ENCODE results near the gene DMPK. TPM values are rescaled to one million over a fixed set of nuclear protein-coding genes. Genes with fewer than 3 reads are reported as not detected.

The DMPK gene
- polyA plus RNA-seq, 1 donor from 2014 or later = 34.3 TPM

DNA sequence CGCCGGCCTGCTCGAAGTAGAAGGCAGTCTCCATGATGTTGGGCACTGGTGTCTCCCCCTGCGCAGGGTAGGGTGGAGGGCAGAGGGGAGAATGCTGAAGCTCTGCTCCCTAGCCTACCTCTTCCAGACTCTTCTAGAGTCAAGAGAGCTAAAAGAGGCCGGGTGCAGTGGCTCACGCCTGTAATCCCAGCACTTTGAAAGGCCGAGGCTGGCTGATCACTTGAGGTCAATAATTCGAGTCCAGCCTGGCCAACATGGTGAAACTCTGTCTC, 22.6 kb upstream of the DMPK start:
- no peaks in the 10 kb centered on the region for H3F3A ChIP-seq (ENCODE audit: insufficient read depth, low read length, poor library complexity, severe bottlenecking)
- no peak overlapping the region for H3K4me3 ChIP-seq (ENCODE audit: low read length)
- H3K27me3 ChIP-seq (ENCODE audit: insufficient read depth, low read depth, low read length) = no peaks in the 10 kb centered on the region
- no peak overlapping the region for H3K9ac ChIP-seq (ENCODE audit: low read length)
- H2AFZ ChIP-seq (ENCODE audit: low read depth, low read length) = no peak overlapping the region
- H3K36me3 ChIP-seq (ENCODE audit: insufficient read depth, low read length) = no peaks in the 10 kb centered on the region
- TF ChIP-seq, protein P1, sequence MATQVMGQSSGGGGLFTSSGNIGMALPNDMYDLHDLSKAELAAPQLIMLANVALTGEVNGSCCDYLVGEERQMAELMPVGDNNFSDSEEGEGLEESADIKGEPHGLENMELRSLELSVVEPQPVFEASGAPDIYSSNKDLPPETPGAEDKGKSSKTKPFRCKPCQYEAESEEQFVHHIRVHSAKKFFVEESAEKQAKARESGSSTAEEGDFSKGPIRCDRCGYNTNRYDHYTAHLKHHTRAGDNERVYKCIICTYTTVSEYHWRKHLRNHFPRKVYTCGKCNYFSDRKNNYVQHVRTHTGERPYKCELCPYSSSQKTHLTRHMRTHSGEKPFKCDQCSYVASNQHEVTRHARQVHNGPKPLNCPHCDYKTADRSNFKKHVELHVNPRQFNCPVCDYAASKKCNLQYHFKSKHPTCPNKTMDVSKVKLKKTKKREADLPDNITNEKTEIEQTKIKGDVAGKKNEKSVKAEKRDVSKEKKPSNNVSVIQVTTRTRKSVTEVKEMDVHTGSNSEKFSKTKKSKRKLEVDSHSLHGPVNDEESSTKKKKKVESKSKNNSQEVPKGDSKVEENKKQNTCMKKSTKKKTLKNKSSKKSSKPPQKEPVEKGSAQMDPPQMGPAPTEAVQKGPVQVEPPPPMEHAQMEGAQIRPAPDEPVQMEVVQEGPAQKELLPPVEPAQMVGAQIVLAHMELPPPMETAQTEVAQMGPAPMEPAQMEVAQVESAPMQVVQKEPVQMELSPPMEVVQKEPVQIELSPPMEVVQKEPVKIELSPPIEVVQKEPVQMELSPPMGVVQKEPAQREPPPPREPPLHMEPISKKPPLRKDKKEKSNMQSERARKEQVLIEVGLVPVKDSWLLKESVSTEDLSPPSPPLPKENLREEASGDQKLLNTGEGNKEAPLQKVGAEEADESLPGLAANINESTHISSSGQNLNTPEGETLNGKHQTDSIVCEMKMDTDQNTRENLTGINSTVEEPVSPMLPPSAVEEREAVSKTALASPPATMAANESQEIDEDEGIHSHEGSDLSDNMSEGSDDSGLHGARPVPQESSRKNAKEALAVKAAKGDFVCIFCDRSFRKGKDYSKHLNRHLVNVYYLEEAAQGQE (IDR thresholded peaks at IDR 0.05; ENCODE audit: borderline replicate concordance) = no peak
- TF ChIP-seq, protein P2, sequence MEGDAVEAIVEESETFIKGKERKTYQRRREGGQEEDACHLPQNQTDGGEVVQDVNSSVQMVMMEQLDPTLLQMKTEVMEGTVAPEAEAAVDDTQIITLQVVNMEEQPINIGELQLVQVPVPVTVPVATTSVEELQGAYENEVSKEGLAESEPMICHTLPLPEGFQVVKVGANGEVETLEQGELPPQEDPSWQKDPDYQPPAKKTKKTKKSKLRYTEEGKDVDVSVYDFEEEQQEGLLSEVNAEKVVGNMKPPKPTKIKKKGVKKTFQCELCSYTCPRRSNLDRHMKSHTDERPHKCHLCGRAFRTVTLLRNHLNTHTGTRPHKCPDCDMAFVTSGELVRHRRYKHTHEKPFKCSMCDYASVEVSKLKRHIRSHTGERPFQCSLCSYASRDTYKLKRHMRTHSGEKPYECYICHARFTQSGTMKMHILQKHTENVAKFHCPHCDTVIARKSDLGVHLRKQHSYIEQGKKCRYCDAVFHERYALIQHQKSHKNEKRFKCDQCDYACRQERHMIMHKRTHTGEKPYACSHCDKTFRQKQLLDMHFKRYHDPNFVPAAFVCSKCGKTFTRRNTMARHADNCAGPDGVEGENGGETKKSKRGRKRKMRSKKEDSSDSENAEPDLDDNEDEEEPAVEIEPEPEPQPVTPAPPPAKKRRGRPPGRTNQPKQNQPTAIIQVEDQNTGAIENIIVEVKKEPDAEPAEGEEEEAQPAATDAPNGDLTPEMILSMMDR (IDR thresholded peaks at IDR 0.05; ENCODE audit: poor library complexity, severe bottlenecking) = no peak
- TF ChIP-seq EP300 (conservative IDR thresholded peaks at IDR 0.05; ENCODE audit: poor library complexity, severe bottlenecking) = no peak
- TF ChIP-seq RAD21 (conservative IDR thresholded peaks at IDR 0.05) = no peak
- no peak for TF ChIP-seq TAF1 (IDR thresholded peaks at IDR 0.05; ENCODE audit: low read depth)
- TF ChIP-seq POLR2AphosphoS5 (IDR thresholded peaks at IDR 0.05) = no peak
- no peak for TF ChIP-seq SMC3 (conservative IDR thresholded peaks at IDR 0.05; ENCODE audit: poor library complexity)
- no peak for TF ChIP-seq MXI1 (conservative IDR thresholded peaks at IDR 0.05; ENCODE audit: poor library complexity, severe bottlenecking)
- TF ChIP-seq EZH2 (IDR thresholded peaks at IDR 0.05; ENCODE audit: borderline replicate concordance, insufficient read depth, low read length, poor library complexity, severe bottlenecking) = no peak
- no peak overlapping the region for H3K27ac ChIP-seq (ENCODE audit: low read length)
- H3K9me2 ChIP-seq (ENCODE audit: insufficient read depth, low read length) = no peaks in the 10 kb centered on the region
- H3K79me2 ChIP-seq (replicated peaks; ENCODE audit: insufficient read depth, low read length) = no peaks in the 10 kb centered on the region
- no peaks in the 10 kb centered on the region for H3K9me3 ChIP-seq (ENCODE audit: low read length)
- no peak overlapping the region for H3K4me2 ChIP-seq (ENCODE audit: low read length)
- no peaks in the 10 kb centered on the region for H4K20me1 ChIP-seq (ENCODE audit: insufficient read depth)

DNA sequence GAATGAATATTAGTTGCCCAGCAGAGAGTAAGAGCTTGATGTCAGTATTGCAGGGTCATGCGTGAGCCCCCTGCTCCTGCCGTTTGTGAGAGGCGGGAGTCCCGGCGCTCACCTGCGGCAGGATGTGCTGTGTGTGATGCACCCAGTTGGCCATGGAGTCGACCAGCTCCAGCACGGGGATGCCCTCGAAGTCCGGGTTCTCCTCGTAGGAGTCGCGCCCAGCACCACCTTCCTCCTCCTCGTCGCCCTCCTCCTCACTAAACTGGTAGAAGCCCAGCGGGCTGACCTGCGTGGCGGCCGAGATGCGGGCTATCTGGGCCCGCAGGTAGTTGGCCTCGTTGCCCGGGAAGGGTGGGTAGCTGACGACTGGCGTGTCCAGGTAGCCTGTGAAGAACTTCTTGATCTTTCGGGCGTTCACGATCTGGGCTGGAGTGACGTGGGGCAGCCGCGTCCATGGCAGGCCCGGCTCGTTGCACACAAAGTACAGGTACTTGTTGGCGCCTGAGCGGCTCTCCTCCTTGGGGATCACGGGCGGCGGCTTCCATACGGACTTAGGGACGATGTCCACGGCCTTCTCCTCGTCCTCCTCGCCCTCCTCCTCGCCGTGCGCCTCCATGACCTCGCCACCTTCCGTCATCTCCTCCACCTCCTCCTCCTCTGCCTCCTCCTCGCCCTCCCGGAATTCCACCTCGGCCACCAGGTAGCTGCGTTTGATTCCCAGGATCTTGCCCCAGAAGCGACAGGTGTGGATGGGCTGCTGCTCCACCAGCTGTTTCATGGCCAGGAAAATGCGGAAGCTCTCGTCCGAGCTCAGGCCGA, 22.1 kb upstream of the DMPK start:
- no peak overlapping the region for H3K27ac ChIP-seq (ENCODE audit: low read length)
- H3K4me2 ChIP-seq (ENCODE audit: low read length) = no peak overlapping the region
- H2AFZ ChIP-seq (ENCODE audit: low read depth, low read length) = no peak overlapping the region
- H3F3A ChIP-seq (ENCODE audit: insufficient read depth, low read length, poor library complexity, severe bottlenecking) = no peaks in the 10 kb centered on the region
- H3K9me3 ChIP-seq (ENCODE audit: low read length) = no peaks in the 10 kb centered on the region
- H4K20me1 ChIP-seq (ENCODE audit: insufficient read depth) = no peaks in the 10 kb centered on the region
- no peaks in the 10 kb centered on the region for H3K27me3 ChIP-seq (ENCODE audit: insufficient read depth, low read depth, low read length)
- H3K4me3 ChIP-seq (ENCODE audit: low read length) = no peak overlapping the region
- TF ChIP-seq POLR2AphosphoS5 (IDR thresholded peaks at IDR 0.05) (no peak), EP300 (conservative IDR thresholded peaks at IDR 0.05; ENCODE audit: poor library complexity, severe bottlenecking) (no peak), SMC3 (conservative IDR thresholded peaks at IDR 0.05; ENCODE audit: poor library complexity) (no peak)
- TF ChIP-seq, protein P2 (IDR thresholded peaks at IDR 0.05; ENCODE audit: poor library complexity, severe bottlenecking) = no peak
- no peaks in the 10 kb centered on the region for H3K36me3 ChIP-seq (ENCODE audit: insufficient read depth, low read length)
- H3K9me2 ChIP-seq (ENCODE audit: insufficient read depth, low read length) = no peaks in the 10 kb centered on the region
- no peak overlapping the region for H3K9ac ChIP-seq (ENCODE audit: low read length)
- H3K79me2 ChIP-seq (replicated peaks; ENCODE audit: insufficient read depth, low read length) = no peaks in the 10 kb centered on the region

All from neural cell (in vitro differentiated cells).